Measurements from ENCODE around the gene RFX3.
A peak's percentile ranks its signal among the peaks of the same experiment; 100 is the strongest.

The RFX3 gene

DNA sequence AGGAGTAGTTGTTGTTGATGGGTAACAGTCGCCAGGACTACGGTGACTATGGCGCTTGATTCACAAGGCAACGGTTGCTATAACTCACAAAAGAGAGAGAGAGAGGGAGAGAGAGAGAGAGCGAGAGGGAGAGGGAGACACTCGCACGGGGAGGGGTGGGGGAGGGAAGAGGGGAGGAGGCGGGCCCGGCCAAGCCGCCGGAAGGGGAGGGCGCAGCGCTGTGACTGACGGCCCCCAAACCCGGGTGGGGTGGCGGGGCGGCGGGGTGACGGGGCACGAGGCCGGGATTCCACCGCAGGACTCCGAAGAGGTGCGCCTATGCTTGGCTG lies at the start of gene RFX3:
Gene RFX3, minus strand, starts transcription at position 166 of the 329 bp plus-strand sequence. CDS start 130,413 bp downstream, outside the sequence.
- DNase-seq, result peak; percentile 87

DNA sequence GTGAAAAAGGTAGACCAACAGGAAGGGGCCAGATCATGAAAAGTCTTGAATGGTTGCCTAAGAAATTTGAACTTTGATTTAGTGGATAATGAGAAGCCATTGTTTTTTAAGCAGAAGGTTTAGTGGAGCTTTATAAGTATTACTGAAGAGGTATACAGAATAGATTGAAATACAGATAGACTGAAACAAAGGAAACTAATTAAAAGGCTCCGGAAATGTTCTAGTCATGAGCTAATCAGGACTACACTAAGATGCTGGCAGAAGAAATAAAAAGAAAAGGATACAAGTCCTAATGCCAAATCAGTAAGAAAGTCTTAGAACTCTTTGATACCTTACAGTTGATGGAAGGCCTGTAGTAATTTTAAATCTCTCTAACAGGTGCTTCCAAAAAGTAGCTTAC lies 45.7 kb upstream of the RFX3 start:
- no peak for DNase-seq

DNA sequence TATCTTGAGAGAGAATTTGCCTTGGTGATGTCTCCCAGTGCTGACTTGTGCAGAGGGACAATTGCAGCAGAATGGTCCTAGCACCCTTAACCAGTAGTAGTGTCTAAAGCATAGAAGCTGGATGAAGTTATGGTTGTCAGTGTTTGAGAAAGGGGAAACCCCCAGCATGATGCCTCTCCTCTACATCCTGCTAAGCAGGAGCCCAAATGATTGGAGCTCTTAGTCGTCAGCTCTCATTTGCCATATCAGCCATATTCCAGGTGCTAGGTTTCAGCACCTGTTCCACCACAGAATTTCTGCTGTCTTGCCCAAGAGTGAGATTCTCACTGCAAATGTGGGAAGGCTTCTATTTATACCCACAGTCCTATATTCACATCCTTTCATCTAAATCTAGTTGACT lies 43.7 kb upstream of the RFX3 start:
- DNase-seq, result no peak

DNA sequence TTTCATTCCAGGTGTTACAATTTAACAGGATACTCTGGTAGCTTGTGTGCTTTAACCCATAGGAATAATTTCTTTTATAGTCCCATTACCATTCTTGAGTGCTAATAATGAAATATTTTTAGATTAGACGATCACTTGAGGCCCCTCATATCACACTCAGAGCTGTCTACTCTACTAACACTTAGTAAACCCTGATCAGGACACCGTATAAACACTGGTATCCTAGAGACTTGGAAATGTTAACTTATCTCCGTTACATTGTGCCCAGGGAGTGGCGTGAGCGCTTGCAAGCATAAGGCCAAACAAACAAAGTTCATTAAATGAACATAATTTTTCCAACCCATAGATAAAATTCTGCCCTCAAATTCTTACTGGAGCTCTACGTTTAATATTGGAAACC lies 42.2 kb upstream of the RFX3 start:
- DNase-seq, result no peak

DNA sequence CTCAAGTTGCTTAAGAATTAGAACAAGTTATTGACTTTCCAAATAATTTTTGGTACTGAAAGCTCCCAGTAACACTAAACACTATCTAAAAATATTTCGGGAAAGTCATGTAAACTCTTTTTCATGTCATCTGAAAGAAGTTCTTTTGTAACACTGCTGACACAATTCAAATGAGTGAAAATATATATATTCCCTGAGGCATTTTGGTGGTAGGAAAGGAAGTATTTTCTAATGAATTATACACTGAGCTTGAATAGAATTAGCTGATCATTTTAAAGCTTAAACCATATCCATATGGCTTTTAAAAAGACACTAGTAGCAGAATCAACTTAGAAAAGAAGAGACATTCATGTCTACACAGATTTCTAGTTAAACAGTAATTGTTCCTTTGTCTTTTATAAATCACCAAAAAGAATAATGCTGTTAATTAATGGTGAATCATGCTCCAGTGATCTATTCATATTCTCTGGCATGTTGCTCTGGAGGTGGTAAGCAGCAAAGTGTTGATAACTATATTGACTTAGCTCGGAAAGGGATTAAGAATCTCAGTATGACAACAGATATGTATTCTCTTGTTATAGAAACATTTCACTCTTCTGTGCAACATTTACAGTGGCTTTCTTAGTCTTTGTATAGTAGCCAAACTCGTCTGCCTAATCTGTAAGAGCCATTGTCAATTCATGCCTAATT lies 27.4 kb upstream of the RFX3 start:
- DNase-seq, result no peak

DNA sequence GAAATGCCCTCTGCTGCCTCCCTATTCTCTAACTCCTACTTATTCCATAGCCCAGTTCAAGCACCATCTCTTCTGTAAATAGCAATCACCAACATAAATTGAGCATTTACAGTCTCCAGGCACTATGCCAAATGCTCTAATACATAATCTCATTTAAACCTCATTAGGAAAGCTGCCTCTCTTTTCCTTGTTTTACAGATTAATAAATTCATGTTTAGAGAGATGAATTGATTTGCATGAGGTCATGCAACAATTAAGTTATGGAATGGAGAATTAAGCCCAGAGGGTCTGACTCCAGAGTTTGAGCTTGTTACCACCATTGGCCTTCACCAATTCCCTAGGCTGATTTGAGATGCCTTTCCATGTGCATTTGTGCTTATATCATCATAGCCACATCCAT lies 23.4 kb upstream of the RFX3 start:
- no peak for DNase-seq

DNA sequence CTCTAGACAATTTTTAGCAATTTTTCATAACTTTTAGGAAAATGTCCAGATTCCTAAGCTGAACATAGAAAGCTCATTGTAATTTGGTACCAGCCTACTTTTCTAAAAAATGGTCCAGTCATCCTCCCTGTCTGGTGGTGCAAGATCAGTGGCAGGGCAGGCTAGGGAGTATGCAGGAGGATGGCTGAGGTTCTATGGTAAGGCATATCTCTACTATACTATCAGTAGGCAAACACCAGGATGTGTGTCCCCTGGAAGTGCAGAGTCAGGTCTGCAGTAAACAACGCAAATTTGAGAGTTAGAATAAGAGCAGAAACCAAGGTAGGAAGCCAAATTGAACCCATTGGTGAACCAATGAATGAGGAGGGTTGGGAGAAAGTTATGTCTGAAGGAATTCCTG lies 22.8 kb upstream of the RFX3 start:
- no peak for DNase-seq

DNA sequence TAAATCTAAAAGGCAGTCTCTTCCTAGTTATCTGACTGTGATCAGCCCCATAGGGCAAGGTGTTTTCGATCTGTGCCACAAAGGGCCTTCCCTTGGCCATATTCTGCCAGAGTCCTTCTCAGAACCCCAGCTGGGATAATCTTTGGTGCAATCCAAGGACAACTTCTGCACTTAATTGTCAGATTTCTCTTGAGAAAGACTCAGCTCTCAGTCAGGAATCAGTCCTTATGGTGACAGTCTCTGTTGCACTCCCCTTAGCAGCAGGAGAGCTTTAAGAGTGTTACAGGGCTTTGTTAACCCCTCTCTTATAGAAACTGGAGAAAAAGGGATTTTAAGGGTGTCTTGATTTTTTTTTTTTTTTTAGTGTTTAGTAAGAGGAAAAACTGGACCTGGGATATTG lies 15.4 kb upstream of the RFX3 start:
- no peak for DNase-seq

DNA sequence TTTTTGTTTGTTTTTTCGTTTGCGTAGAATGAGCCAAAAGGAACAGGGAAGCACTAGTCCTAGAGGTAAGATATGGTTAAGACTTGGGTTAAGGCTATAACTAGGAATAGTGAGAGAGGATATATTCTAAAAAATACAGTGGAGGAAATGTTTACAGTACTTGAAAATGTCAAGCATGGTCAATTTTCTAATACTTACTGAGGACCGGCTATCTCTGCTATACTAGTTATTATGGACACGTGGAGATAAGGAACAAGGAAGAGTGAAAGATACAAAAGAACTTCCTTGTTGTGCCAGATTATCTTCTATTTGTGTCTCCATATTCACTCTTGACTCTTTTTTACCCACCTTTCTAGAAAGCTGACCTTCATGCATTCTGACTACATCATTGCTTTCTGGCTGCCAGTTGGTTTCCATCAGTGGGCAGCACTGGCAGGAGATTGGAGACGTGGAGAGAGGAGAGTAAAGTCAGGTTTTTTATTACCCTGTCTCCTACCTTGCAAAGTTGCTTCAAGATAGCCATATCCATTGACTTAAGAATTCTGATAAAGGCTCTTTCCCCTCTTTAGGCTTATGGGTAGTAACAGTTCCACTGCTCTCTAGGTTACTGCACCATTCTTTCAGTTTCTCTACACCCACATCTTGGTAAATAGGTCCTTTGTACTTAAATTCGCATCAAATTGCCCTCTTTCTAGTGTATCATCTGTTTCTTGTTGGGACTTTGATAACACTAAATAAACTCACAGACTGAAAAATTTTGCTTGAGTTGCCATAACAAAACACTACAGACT lies 9.0 kb upstream of the RFX3 start:
- DNase-seq, result no peak

DNA sequence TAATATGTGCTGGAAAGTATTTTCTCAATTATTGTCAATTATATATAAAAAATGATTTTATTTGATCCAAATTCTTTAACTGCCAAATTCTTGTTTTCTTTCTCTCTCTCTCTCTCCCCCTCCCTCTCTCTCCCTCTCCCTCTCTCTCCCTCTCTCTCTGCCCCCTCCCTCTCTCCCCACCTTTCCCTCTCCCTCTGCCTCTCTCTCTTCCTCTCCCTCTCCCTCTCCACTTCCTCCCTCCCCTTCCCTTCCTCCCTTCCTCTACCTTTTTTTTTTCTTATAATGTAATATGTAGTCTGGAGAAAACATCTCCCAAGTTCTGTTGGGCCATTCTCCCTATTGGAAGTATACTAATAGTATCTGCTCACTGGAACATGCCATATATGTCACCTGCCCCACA lies 6.4 kb upstream of the RFX3 start:
- DNase-seq, result no peak

DNA sequence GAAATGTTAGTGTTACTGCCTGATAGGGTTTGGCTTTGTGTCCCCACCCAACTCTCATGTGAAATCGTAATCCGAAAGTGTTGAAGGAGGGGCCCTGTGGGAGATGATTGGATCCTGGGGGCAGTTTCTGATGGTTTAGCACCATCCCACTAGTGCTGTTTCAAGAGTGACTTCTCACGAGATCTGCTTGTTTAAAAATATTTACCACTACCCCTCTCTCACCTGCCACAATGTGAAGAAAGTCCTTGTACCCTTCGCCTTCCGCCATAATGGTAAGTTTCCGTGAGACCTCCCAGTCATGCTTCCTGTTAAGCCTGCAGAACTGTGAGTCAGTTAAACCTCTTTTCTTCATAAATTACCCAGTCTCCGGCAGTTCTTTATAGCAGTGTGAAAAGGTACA lies 2.6 kb upstream of the RFX3 start:
- peak; percentile 65 for DNase-seq

DNA sequence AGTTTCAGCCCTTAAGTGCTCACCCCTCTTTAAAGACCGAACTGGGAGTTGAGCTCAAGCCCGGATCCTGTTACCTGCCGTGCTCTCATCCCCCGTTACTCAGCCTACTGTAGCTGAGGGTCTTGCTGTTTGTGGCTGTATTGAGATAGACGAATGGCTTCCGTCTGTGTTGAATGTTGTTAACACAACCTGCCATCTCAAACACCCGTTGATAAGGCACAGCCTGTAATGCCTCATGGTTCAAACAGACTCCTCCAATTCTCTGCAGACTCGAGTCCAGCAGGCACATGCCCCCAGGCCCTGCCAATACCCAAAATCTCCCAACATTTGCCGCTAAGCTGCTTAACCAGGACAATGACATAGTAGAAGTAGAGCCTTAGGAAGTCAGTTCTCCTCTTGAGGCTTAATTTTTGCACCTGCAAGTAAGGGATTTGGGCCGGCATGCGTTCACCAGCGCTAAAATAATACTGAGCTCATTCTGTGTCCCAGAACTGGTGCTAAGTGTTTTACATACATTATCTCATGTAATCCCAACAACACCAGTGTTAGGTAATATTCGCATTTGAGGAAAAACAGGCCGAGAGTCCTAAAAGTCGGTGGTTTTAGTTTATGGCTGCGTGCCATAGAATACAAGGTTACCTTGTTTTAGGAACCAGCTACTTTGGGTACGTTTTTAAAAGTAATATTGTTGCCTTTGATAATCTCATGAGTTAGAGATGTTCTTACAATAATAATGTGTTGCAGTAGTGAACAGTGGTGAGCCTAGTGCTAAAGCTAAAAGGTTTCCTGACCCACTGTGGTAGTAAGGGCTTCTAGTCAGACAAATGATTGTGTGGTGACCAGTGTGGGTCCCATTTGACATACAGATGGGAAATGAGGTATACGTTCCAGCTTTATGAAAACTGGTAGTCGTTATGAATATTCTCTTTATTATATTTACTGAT lies 1.5 kb upstream of the RFX3 start:
- DNase-seq, result peak; percentile 13

DNA sequence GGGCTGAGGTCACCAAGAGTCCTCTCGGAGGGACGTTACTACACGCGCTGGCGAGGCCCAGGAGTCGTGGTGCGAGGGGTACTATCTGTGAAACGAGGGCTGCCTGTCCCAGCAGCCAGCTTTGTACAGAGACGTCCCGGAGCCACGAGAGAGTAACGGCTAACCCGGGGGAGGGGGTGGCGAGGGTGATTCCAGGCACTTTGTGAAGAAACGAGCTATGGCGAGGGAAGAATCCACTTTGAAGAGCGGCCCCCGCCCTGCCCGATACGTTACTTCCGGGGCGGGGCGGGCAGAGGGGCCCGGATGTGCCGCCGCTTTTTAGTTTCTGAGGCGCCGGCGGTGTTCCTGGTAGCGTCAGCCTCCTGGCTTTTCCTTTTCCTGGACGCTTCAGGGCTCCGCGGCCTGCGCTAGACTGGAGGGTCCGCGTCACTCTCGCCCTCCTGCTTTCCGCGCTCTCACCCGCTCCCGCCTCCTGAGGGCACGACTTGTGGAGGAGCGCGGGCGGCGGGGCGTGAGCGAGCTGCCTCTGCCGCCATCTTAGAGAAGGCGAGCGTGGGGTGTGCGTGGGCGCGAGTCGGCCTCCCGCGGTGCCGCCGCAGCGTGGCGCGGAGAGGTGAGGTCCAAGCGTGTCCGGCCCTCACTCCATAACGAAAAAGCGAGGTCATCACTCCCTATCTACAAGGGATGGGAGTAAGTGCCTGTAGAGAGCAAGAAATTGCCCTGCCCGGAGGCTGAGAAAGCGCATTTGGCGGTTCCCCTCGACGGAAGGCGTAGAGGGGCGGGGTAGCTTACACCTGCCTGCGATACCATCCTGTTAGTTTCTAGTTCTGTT lies 580 bp upstream of the RFX3 start:
- DNase-seq, result peak; percentile 83

DNA sequence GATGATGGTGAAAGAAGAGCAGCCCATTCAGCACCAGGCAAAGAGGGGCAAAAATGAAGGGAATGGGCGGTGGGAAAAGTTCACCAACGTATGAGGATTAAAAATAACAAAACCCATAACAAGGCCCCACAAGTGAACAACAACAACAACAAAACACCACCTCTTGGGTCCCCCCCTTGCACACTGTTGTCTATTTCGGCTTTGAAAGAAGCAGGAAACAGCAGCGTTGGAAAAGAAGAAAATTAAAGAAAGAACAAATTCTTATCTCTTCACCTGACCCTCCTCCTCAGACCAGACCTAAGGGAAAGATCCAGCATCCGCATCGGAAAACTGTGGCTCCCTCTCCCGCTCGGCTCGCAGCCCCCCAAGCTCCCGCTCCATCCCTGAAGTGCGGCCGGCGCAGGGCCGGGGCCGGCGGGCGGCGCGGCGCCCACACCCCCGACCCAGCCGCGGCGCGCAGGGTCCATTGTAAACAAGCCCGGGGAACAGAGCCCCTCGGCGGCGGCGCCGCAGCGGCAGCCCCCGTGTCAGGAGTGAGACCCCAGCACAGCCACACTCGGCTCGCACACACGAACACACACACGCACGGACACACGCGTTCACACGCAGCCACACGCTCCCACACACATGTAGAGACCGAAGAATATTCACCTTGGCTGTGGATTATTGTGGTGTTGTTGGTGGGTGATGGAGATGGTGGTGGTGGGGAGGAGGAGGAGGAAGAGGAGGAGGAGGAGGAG lies 535 bp downstream of the RFX3 start:
- DNase-seq, result peak; percentile 46

DNA sequence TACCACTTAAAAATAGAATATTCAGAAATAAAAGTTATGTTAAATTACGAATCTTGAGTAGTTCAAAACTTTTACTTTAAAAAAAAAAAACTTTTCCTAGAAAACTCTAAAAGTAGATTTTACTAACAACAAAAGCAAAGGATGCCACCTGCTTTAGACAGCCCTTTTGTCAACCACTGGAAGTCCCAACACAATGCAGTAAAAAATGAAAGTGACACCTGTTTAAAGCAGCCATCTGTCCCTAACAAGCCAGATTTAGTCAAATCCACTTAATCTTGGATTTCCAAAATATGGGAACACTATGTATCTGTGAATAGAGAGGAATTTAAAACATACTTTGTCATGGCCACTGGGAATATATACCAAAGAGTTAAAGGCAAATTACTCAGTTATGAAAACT lies 3.8 kb downstream of the RFX3 start:
- DNase-seq, result no peak

DNA sequence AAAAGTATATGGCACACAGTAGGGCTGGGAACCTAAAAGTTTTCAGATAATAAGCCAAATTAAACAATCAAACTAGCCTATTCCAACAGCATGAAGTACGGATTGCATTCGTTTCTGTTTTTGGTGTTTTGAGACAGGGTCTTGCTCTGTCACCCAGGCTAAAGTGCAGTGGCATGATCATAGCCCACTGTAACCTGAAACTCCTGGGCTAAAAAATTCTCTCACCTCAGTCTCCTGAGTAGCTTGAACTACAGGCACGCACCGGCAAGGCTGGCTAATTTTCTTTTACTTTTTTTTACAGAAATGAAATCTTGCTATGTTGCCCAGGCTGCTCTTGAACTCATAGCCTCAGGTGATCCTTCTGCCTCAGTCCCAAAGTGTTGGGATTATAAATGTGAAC lies 5.2 kb downstream of the RFX3 start:
- no peak for DNase-seq

DNA sequence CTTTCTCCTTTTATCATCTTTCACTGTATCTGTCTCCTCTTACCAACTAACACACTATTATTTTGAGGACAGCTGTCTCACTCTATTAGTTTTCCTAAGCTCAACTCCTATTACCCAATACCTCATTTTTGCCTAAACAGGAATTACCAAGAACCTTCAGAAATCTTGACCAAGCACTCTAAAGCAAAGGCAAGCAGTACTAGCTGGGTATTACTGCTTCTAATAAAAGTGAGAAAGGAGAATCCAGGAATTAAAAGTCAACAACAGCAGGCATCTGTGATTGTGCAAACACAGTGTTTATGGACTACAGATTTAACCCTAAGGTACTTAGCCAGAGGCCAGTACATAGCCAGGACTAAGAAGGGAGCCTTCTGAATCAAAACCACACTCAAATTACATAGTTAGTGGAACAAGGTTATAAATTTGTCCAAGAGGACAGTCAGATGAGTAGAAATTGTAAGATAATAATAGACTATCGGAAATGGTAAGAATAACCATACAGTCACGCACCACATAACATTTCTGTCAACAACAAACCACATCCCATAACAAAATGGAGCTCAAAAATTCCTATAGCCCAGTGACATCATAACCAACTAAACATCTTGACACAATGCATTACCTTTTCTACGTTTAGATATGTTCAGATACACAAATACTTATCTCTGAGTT lies 8.3 kb downstream of the RFX3 start:
- DNase-seq, result no peak

DNA sequence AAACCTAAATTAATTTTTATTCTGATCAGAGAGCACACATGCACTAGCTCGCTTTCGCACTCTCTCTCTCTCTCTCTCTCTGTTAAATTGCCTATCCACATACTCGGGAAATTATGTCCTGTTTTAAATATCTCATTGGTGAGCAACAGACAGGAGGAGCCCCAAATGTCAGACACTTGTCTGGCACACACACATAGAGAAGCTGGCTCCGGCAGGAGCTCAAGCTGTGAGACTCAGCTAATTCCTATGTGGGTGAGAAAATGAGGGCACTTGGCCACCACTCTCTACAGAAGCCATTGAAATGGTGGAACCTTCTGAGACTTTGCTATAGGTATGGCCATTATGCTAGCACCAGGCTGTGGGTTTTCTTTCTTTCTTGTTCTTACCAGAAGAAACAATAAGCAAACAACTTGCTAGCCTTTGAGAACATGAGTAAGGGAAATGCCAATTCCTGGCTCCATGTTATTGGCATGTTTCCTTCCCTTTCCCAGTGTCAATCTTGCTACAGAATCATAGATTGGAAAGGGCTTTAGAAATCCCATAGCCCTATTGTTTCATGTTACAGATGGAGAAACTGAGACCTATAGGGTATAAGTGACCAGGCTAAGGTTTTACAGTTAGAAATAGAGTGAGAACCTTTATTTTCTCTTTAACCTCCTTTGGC lies 9.0 kb downstream of the RFX3 start:
- no peak for DNase-seq

DNA sequence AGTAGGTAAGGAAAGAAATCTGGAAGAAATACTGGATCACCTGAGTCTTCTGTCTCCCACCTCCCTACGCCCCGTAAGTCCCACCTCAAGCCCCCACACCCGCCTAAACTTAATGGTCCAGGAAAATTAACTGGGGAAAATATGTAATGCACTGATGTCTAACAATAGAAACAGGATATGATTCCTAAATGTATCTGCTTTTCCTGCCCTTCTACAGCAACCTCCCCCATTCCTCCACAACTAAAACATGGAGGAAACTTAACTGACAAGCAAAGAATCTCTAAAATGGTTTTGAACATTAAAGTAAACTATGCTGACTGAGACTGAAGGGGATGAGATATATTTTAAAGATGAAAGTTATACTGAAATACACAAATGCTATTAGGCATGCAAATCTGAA lies 10.4 kb downstream of the RFX3 start:
- no peak for DNase-seq

DNA sequence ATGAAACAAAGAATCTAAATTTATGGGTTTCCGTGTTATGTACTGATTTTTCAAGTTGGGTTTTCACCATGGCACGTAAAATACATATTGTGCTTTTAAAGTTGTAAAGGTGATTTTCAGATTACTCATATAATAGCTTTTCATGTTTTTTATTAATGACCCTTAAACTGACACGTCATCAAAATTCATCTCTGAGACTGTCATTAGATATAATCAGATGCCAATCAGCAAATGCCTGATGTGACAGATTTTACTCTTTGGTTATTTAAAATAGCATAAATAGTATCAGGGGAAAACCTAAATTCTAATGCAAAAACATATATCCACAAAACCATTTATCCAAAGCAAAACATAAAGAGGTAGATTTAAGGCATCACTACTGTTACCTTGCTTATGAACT lies 11.0 kb downstream of the RFX3 start:
- no peak for DNase-seq

DNA sequence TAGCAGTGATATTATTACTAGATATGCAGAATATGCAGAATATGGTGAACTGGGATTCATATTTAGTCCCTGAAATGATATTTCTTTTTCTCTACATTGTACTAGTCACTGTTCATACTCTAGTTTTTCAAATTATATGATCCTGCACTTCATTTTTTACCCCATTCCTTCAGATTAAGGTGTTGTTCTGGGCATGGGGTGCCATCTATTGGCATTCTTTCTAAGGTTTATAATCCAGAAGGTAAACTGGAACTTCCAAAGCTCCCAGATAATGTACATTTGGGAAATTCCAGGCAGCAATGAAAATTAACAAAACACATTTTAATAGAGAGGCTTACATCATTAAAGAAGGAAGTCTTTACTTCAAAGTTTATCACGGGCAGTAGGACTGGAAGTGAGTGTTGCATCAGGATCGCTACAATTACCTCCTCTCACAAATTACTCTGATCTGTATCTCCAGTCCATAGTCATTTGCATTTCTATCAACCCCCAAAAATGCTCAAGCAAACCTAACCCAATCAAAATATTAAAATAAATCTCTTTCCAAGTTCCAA lies 12.5 kb downstream of the RFX3 start:
- no peak for DNase-seq
